Stimulated activated CD8-positive, alpha-beta memory T cell treated with anti-CD3 and anti-CD28 coated beads, Interleukin-4, amount 100 ng/mL, for 4 hours (primary cell): ENCODE results near the gene RASSF5.
A peak's percentile ranks its signal among the peaks of the same experiment; 100 is the strongest.

Experiments
- DNase-seq, 2 donors: peaks; one replicate each; pipeline ENCODE4 v3.0.0-alpha.2; 2020; ENCODE audit warnings: low read depth in 2 of 2, low spot score in 1 of 2

Gene RASSF5

GRCh38 chr1:206544562-206545257, 37.4 kb downstream of the RASSF5 start:
- peak; percentile 67 to 87 for DNase-seq

DNA sequence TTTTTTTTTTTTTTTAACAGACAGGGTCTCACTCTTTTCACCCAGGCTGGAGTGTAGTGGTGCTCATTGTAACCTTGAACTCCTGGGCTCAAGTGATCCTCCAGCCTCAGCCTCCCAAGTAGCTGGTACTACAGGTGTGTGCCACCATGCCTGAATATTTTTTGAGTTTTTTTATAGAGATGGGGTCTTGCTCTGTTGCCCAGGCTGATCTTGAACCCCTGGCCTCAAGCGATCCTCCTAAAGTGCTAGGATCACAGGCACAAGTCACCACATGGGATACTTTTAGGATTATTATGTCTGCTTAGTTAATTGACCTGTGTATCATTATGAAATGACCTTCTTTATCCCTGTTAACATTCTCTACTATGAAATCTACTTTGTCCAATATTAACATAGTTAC, 38.0 kb downstream of the RASSF5 start:
- no peak for DNase-seq

DNA sequence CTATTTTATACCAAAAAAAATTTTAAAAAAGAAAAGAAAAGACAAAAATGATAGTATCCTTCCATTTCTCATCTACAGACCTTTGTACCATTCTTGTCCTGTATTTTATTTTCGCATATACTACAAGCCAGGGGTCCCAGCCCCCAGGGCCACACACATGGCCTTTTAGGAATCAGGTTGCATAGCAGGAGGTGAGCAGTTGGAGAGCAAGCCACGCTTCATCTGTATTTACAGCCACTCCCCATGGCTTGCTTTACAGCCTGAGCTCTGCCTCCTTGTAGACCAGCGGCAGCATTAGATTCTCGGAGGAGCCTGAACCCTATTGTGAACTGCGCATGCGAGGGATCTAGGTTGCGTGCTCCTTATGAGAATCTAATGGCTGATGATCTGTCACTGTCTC, 39.8 kb downstream of the RASSF5 start:
- no peak for DNase-seq

DNA sequence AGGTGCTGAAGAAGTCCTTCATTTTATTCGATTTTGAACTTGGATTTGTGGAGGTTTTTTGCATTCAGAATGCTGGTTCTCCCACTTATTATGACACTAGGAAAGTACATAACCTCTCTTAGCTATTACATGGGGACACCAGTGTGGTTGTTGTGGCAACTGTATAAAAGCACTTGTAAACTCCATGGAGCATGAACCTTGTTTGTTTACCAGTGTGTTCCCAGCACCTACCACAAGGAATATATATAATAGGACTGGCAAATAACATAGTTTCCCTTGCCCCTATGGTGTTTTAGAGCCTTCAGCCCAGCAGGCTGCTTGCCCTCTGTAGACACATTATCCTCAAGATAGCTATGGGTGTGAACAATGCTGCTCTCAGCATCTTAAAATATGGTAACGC, 43.1 kb downstream of the RASSF5 start:
- no peak for DNase-seq

DNA sequence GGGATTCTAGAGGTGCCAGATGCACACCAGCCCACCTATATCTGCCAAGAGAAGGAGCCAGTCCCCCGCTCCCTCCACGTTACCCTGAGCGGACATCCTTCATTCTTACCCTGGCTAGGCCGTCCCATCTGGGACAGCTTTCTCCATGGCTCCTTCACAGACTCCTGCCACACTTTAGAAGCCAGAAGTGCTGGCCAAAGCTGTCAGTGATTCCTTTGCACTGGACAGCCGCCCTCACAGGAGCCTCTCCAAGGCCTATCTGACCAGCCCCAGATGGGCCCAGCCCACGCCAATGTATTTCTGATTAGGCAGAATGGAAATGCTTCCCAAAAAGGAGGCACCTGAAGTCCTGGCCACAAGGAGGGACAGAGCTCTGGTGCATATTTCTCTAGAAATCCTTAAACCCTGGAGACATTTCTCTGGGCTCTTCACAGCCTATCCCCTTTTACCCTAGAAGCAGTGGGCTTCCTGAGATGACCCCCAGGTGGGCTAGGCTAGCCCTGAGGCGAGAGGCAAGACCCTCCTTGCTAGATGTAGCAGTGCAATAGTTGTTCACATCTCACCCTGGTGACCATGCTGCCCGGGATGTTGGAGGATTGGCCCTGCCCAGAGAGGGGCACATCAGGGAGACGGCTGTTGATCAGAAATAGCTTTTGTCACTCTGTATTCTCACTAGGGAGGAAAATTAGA, 44.1 kb downstream of the RASSF5 start:
- no peak for DNase-seq

DNA sequence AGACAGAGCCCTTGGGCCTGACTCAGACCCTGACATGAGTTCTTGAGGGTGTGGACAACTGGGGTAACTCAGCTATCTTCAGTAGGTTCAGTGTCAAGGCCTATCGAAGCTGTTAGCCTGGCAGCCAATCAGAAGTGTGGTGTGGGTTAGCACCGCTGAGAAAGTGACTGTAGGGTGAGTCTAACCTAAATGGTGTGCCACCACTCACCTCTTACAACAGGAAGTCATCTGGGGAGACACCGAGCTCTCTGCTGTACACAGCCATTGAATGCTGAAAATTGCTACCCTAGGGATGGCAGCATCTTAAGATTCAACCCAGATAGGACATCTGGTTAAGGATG, 44.6 kb downstream of the RASSF5 start:
- DNase-seq, result peak in 1 of 2 donors; percentile 65

DNA sequence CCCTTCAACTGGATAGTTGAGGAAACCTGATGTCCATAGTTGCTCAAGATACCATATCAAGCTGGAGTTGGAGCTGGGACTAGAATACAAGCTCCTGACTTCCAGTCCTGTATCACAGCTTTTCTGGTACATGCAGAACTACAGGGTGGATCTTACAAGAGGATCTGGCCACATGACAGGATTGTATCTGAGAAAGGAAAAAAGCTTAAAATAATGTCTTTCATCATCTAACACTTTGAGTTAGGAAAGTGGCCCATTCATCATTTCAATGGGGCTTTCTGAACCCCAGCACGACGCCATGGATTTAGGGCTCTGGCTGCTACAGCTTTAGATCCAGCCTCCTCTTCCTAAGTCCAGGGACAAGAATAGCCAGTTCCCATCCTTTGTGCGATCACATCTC, 46.9 kb downstream of the RASSF5 start:
- no peak for DNase-seq

GRCh38 chr1:206554701-206555472, 47.6 kb downstream of the RASSF5 start:
- DNase-seq, result no peak

DNA sequence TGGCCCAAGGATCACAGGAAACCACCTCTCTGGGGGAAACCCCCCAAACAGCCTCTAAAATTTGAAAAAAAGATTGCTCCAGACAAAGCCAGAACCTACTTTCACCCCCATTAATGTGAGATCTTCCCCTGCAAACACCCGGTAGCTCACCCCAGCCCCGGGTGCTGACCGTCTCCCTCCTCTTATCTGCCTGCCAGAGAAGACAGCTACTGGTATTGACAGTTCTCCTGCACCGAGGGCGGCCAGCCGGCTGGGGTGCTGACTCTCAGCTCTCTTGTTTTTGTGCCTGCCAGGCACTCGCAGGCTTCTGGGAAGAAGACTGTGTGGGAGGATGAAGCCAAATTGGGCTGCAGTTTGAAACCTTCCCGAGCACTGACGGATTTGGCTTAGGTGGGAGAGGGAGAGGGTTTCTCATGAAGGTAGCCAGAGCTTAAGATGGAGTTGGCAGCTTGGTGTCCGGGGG, 48.2 kb downstream of the RASSF5 start:
- DNase-seq, result no peak

DNA sequence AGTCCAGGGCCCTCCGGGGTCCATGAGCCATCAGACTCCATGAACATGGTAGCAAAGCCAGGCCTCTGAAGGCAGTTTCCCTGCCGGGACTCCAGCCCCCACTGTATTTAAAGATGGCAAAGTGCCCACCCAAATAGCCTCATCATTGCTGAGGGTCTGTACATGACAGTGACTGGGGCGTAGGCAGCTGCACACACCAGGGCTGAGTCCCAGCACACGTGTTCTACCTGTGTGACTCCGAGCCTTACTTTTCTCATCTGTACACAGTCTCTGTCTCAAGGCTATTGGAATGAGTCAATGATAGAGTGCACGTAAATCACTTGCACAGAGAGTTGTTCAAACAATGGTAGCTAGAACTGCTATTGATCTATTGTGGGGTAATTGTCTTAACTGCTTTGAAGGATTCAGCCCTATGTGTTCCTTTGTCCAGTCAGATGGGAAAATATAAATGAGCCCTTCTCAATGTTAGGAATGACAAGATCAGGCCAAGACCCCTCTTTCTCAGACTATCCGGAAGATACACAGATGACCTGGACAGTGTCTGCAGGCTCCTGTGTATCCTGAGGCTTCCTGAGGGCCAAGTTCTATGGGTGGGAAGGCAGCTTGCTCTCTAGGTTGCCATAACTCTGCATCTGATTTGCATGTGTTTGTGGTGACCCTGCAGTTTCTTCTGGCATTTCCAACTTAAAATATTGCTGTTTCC, 48.9 kb downstream of the RASSF5 start:
- no peak for DNase-seq

GRCh38 chr1:206556750-206557635, 49.7 kb downstream of the RASSF5 start:
- peak; percentile 75 to 86 for DNase-seq

DNA sequence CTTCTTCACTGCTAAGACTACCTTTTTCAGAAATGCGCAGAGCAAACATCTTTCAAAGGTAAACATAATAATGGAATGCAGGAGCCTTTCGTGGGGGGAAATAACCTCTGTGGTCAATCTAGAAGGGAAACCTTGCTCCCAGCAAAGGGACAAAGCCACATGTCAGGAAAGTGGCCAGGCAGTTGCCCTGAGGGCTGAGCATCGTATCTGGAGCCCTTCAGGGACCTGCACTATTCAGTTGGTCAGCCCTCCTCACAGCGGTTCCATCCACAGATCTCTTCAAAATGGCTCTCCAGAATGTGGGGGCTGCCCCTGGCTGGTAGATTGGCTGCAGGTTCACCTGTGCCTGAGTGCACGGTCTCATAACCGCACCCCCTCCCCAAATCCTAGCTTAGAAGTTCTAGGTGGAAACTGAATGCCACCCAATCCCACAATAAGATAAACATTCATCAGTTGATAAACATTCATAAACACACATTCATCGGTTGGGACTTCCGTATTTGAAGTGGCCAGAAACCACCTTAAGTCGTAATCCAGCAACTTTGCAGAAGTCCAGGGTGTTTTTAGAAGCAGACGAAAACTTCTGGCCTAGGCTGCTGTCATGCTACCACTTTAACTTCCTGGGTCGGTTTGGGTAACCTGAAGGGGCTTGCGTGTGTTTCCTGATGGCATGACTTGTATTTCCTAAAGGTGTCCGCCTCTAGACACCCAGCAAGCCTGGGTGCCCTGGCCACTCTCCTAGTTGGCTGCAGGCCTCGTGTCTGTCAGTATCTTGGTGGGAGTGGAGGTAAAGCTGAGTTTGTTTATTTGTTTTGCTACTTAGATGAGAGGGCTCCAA, 50.5 kb downstream of the RASSF5 start:
- no peak for DNase-seq

DNA sequence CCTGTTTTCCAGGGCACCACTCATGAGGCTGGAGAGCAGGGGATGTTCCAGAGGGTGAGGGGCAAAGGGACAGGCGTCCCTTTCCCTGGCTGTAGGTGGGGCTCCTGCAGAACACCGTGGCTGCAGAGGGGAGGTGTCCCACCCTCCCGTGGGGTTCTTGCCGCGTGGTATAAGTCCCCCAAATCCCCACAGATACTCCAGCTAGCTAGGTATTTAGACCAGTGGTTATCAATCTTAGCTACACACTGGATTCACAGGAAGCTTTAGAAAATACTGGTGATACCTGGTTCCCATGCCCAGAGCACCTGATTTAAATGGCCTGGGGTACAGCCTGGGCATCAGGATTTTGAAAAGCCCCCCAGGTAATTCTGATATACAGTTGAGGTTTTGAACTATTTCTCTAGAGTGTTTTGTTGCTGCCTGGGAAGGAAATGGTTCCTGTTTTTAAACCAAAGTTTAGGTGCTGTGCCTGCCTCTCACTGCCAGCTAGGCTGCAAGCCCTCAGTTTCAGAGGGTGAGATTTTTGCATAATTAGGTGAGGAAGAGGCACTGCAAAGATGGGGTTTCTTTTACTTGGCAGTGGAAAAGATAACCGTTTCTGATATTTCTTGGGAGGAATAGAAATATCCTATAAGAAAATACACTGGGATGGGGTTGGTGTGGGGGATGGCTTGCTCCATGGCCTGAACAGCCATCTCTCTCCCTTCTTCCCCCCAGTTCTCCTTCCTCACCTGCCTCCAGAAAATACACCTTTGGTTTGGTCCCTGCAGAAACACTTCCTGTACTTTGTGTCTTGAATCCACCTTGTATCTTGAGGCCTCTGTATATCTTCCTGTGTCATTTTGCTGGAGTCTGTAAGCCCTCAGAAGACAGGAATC, 51.7 kb downstream of the RASSF5 start:
- DNase-seq, result no peak

- DNase-seq, result no peak
Observed at GRCh38 chr1:206559672-206559995, 52.3 kb downstream of the RASSF5 start.

- DNase-seq, result no peak
Observed at GRCh38 chr1:206560007-206560716, 52.8 kb downstream of the RASSF5 start.

DNA sequence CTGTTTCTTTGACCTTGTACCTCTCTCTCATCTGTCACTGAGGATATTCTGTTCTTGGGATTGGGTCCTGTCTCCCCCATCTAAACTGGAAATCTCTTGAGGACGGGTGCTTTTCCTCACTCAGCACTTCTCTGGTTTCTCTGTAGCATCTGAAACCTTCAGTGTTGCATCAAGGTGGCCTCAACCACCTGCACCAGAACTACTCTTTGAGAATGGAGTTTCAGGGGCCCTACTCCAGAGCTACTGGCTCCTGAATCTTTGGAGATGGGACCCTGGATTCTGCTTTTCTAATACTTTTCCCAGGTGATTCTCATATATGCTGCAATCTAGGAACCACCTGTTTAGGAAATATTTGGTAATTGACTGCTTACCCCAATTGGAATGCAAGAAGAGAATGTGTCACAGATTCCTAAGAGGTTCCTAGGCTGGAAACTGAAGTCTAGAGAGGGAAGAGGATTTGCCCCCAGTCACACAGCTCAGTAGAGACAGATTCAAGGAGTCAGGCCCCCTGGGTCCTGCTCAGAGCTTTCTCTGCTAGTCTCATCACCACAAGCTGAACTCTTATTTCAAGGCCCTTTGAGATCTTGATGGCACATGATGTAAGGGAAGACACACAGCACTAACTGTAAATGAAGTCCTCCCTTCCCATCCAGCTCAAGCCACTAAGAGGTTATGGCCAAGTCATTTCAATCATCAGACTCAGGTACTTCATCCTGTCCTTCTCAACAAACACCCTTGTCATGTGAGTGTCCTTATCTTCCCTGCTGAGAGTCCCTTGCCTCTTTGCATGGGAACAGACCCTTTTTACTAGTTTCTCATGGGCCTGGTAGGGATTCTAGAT, 56.3 kb downstream of the RASSF5 start:
- no peak for DNase-seq

DNA sequence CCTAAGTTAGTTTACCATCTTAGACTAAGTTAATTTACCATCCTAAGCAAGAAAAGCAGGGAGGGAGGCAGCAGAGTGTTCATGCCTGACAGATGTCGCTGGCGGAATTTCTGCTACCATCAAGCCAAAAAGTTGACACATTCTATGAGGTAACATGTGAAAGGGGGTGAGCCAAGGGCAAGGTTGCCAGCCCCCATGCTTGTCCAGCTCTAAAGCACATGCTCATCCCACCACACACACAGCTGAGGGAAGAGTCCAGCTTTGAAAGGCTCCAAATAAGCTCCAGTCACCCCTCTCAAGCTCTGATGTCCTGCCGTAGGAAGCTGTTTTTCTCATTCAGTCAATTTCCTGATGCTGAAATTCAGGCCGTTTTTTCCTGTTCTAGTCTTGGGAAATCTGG, 58.7 kb downstream of the RASSF5 start:
- no peak for DNase-seq
